Subcutaneous adipose tissue (tissue), 4 donors: ENCODE measurements around the gene LRIT2. TPM values are rescaled to one million over a fixed set of nuclear protein-coding genes. Genes with fewer than 3 reads are reported as not detected.

Source experiments
- CTCF ChIP-seq: fragments of 450-650 bp; IDR thresholded peaks from one replicate; pipeline ENCODE4 v1.5.1; 2016; ENCODE audit warnings: low read depth, mild to moderate bottlenecking, control low read depth, antibody characterized with exemption, moderate library complexity
- total RNA-seq, 4 donors: library from RNA; depleted of rRNA; stranded (reverse); fragments of >200 nt; gene quantifications; one replicate each; pipeline ENCODE4 v1.1.0, GENCODE V29; 2016

LRIT2 gene
- total RNA-seq, 4 donors from 2014 or later, result not detected

- no peak for TF ChIP-seq CTCF
These were observed 11.2 kb downstream of the LRIT2 start for GRCh38 chr10:84214046-84214572.

- no peak for TF ChIP-seq CTCF
These were observed 12.3 kb downstream of the LRIT2 start for GRCh38 chr10:84213076-84213475.

GRCh38 chr10:84212014-84212413, 13.3 kb downstream of the LRIT2 start:
- no peak for TF ChIP-seq CTCF

- no peak for TF ChIP-seq CTCF
These were observed 13.8 kb downstream of the LRIT2 start for GRCh38 chr10:84211566-84211965.

- no peak for TF ChIP-seq CTCF
These were observed 17.3 kb downstream of the LRIT2 start for GRCh38 chr10:84208023-84208422.

GRCh38 chr10:84205853-84206525, 19.4 kb downstream of the LRIT2 start:
- TF ChIP-seq CTCF, result no peak

- no peak for TF ChIP-seq CTCF
These were observed 20.1 kb downstream of the LRIT2 start for GRCh38 chr10:84205049-84205852.
